SK-N-MC (cell line): ENCODE results near the gene CDKN1B.

Source experiments
- FOXP2 ChIP-seq: optimal IDR thresholded peaks from 2 replicates; pipeline ENCODE3; 2011; ENCODE audit warnings: mild to moderate bottlenecking, moderate library complexity; ENCODE audit not compliant: insufficient read depth; ENCODE audit errors: extremely low read length, control extremely low read depth
- POLR2AphosphoS5 ChIP-seq: IDR thresholded peaks from 2 replicates; pipeline ENCODE4 v1.6.1; 2012; ENCODE audit warnings: mild to moderate bottlenecking, low read depth, low read length, borderline replicate concordance

DNA sequence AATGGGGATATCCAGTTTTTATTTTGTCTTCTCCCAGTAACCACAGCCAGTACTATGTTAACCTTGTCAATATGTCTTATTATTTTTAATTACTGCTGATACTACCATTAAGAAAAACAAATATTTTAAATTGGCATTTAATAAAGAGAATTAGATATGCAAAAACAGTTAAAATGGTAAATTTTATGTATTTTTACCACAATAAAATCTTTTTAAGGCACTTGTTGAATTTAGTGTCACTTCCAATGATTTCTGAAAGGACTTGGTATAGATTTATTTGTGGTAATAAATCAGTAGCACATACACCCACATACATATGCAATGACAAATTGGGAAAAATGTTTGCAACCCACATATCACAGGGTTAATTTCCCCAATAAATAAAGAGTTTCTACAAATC lies 14.0 kb downstream of the CDKN1B start:
- TF ChIP-seq FOXP2: no peak
- TF ChIP-seq POLR2AphosphoS5: no peak
